ENCODE data around the gene PSMC3. TPM values are rescaled to one million over a fixed set of nuclear protein-coding genes. Genes with fewer than 3 reads are reported as not detected.
A peak's percentile ranks its signal among the peaks of the same experiment; 100 is the strongest.

PSMC3 gene
- total RNA-seq, 1 donor from 2014 or later = 130 TPM

- H3K9ac ChIP-seq (ENCODE audit: low read length) = no peak overlapping the region
- no peak for FAIRE-seq
Measured at GRCh38 chr11:47447906-47448305, 21.7 kb upstream of the PSMC3 start.

DNA sequence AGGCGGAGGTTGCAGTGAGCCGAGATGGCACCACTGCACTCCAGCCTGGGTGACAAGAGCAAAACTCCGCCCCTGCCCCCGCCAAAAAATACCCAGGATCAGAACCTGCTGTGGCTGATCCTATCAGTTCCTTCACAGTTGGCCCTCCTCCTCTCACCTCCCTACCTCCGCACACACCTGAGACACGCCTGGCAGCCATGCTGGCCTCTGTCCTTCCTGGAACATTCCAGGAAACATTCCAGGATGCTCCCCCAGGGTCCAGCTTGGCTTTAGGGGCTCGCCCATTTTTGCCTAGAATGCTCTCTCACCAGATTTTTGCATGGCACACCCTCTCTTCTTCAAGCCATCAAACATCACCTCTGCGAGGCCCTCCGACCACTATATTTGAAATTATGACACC lies 20.6 kb upstream of the PSMC3 start:
- H3K9me3 ChIP-seq (ENCODE audit: insufficient read depth, low read depth, low read length) = no peaks in the 10 kb centered on the region
- Mint-ChIP-seq H3K4me3 (ENCODE audit: unreplicated experiment) (peak overlapping the region; percentile 17), H3K36me3 (ENCODE audit: low read depth, unreplicated experiment) (peaks cover 13% of the 10 kb centered on the region), H3K27ac (ENCODE audit: unreplicated experiment) (no peak overlapping the region), H3K4me1 (ENCODE audit: low read depth, unreplicated experiment) (no peaks in the 10 kb centered on the region), H3K27me3 (ENCODE audit: low read depth, unreplicated experiment) (no peaks in the 10 kb centered on the region), H3K9me3 (ENCODE audit: unreplicated experiment) (no peaks in the 10 kb centered on the region)
- no peak for TF ChIP-seq EZH2 (IDR thresholded peaks at IDR 0.05; ENCODE audit: insufficient read depth, low read length)
- TF ChIP-seq, protein P1, sequence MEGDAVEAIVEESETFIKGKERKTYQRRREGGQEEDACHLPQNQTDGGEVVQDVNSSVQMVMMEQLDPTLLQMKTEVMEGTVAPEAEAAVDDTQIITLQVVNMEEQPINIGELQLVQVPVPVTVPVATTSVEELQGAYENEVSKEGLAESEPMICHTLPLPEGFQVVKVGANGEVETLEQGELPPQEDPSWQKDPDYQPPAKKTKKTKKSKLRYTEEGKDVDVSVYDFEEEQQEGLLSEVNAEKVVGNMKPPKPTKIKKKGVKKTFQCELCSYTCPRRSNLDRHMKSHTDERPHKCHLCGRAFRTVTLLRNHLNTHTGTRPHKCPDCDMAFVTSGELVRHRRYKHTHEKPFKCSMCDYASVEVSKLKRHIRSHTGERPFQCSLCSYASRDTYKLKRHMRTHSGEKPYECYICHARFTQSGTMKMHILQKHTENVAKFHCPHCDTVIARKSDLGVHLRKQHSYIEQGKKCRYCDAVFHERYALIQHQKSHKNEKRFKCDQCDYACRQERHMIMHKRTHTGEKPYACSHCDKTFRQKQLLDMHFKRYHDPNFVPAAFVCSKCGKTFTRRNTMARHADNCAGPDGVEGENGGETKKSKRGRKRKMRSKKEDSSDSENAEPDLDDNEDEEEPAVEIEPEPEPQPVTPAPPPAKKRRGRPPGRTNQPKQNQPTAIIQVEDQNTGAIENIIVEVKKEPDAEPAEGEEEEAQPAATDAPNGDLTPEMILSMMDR (IDR thresholded peaks at IDR 0.05; ENCODE audit: insufficient read depth, low read depth, low read length) = no peak
- no peak overlapping the region for H3K9ac ChIP-seq (ENCODE audit: low read length)
- no peak overlapping the region for H3K4me3 ChIP-seq (ENCODE audit: insufficient read depth, low read depth, low read length)
- no peak overlapping the region for H3K27ac ChIP-seq (ENCODE audit: low read depth, low read length)
- H3K79me2 ChIP-seq (ENCODE audit: insufficient read depth, low read length) = no peaks in the 10 kb centered on the region
- no peak for DNase-seq (ENCODE audit: low read depth)
- no peaks in the 10 kb centered on the region for H3K4me1 ChIP-seq (ENCODE audit: insufficient read depth, low read length)
- no peak overlapping the region for H3K4me2 ChIP-seq (ENCODE audit: low read length)
- no peak overlapping the region for H2AFZ ChIP-seq (ENCODE audit: low read depth, low read length)
- H4K20me1 ChIP-seq (ENCODE audit: insufficient read depth, low read length) = no peaks in the 10 kb centered on the region
- FAIRE-seq = no peak
- no peaks in the 10 kb centered on the region for H3K27me3 ChIP-seq (ENCODE audit: insufficient read depth, low read length)
- no peaks in the 10 kb centered on the region for H3K36me3 ChIP-seq (ENCODE audit: insufficient read depth, low read length)

More at GRCh38 chr11:47447906-47448305, 21.7 kb upstream of the PSMC3 start:
- Histone ChIP-seq H3K27me3 (ENCODE audit: insufficient read depth, low read length) (no peaks in the 10 kb centered on the region), H3K27ac (ENCODE audit: low read depth, low read length) (no peak overlapping the region), H4K20me1 (ENCODE audit: insufficient read depth, low read length) (no peaks in the 10 kb centered on the region), H3K79me2 (ENCODE audit: insufficient read depth, low read length) (no peaks in the 10 kb centered on the region), H3K4me3 (ENCODE audit: insufficient read depth, low read depth, low read length) (no peak overlapping the region), H3K9me3 (ENCODE audit: insufficient read depth, low read depth, low read length) (no peaks in the 10 kb centered on the region), H3K4me1 (ENCODE audit: insufficient read depth, low read length) (no peaks in the 10 kb centered on the region), H3K36me3 (ENCODE audit: insufficient read depth, low read length) (no peaks in the 10 kb centered on the region), H2AFZ (ENCODE audit: low read depth, low read length) (no peak overlapping the region), H3K4me2 (ENCODE audit: low read length) (no peak overlapping the region)
- H3K27ac Mint-ChIP-seq (ENCODE audit: unreplicated experiment) = no peak overlapping the region
- H3K36me3 Mint-ChIP-seq (ENCODE audit: low read depth, unreplicated experiment) = peaks cover 13% of the 10 kb centered on the region
- TF ChIP-seq, protein P1 (IDR thresholded peaks at IDR 0.05; ENCODE audit: insufficient read depth, low read depth, low read length) = no peak
- TF ChIP-seq EZH2 (IDR thresholded peaks at IDR 0.05; ENCODE audit: insufficient read depth, low read length) = no peak
- no peaks in the 10 kb centered on the region for H3K9me3 Mint-ChIP-seq (ENCODE audit: unreplicated experiment)
- no peaks in the 10 kb centered on the region for H3K27me3 Mint-ChIP-seq (ENCODE audit: low read depth, unreplicated experiment)
- no peak for DNase-seq (ENCODE audit: low read depth)
- H3K4me3 Mint-ChIP-seq (ENCODE audit: unreplicated experiment) = no peak overlapping the region
- no peaks in the 10 kb centered on the region for H3K4me1 Mint-ChIP-seq (ENCODE audit: low read depth, unreplicated experiment)

DNA sequence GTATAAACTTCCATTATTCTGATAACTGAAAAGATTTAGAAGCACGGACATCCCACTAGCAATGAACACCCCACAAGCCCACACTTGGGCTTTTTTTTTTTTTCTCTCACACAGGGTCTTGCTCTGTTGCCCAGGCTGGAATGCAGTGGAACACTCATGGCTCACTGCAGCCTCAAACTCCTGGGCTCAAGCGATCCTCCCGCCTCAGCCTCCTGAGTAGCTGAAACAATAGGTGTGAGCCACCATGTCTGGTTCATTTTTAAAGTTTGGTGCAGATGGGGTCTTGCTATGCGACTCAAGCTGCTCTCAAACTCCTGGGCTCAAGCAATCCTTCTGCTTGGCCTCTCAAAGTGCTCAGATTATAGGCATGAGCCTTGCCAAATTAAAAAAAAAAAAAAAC lies 19.6 kb upstream of the PSMC3 start:
- H3K36me3 Mint-ChIP-seq (ENCODE audit: low read depth, unreplicated experiment) = peaks cover 9% of the 10 kb centered on the region
- H3K9me3 Mint-ChIP-seq (ENCODE audit: unreplicated experiment) = no peaks in the 10 kb centered on the region
- H3K4me3 Mint-ChIP-seq (ENCODE audit: unreplicated experiment) = no peak overlapping the region

More for the DNA sequence above, 19.6 kb upstream of the PSMC3 start:
- Histone ChIP-seq H3K4me2 (ENCODE audit: low read length) (no peak overlapping the region), H3K4me3 (ENCODE audit: insufficient read depth, low read depth, low read length) (no peak overlapping the region), H3K36me3 (ENCODE audit: insufficient read depth, low read length) (no peaks in the 10 kb centered on the region), H3K9ac (ENCODE audit: low read length) (no peak overlapping the region), H3K4me1 (ENCODE audit: insufficient read depth, low read length) (no peaks in the 10 kb centered on the region), H4K20me1 (ENCODE audit: insufficient read depth, low read length) (no peaks in the 10 kb centered on the region), H2AFZ (ENCODE audit: low read depth, low read length) (no peak overlapping the region), H3K27ac (ENCODE audit: low read depth, low read length) (no peak overlapping the region), H3K9me3 (ENCODE audit: insufficient read depth, low read depth, low read length) (no peaks in the 10 kb centered on the region), H3K27me3 (ENCODE audit: insufficient read depth, low read length) (no peaks in the 10 kb centered on the region), H3K79me2 (ENCODE audit: insufficient read depth, low read length) (no peaks in the 10 kb centered on the region)
- no peaks in the 10 kb centered on the region for H3K27me3 Mint-ChIP-seq (ENCODE audit: low read depth, unreplicated experiment)
- H3K4me1 Mint-ChIP-seq (ENCODE audit: low read depth, unreplicated experiment) = no peaks in the 10 kb centered on the region
- no peak for TF ChIP-seq EZH2 (IDR thresholded peaks at IDR 0.05; ENCODE audit: insufficient read depth, low read length)
- TF ChIP-seq, protein P1 (IDR thresholded peaks at IDR 0.05; ENCODE audit: insufficient read depth, low read depth, low read length) = no peak
- no peak overlapping the region for H3K27ac Mint-ChIP-seq (ENCODE audit: unreplicated experiment)
- DNase-seq (ENCODE audit: low read depth) (no peak), FAIRE-seq (no peak)

All from astrocyte (in vitro differentiated cells and primary cell).